Measurements from ENCODE around the gene ZBTB46.

GRCh38 chr20:63828545-63828944, 2.5 kb downstream of the ZBTB46 start:
- TF ChIP-seq FOXA2 (IDR thresholded peaks at IDR 0.05) (no peak), CTCF (IDR thresholded peaks at IDR 0.05; ENCODE audit: low read depth, low read length, missing input control) (no peak), RAD21 (IDR thresholded peaks at IDR 0.05) (no peak), NR2F2 (IDR thresholded peaks at IDR 0.05) (no peak), ZBTB33 (IDR thresholded peaks at IDR 0.05) (no peak), MAX (IDR thresholded peaks at IDR 0.05) (no peak), EGR1 (IDR thresholded peaks at IDR 0.05; ENCODE audit: low read depth in 2 of 2) (no peak), REST (IDR thresholded peaks at IDR 0.05) (no peak), YY1 (IDR thresholded peaks at IDR 0.05) (no peak)
